Neural cell (in vitro differentiated cells): Measurements from ENCODE around the gene RGS17.

Source experiments
- CTCF ChIP-seq: fragments of 450-650 bp; IDR thresholded peaks from 2 replicates; pipeline ENCODE4 v1.5.1; 2014; ENCODE audit warnings: antibody characterized with exemption, mild to moderate bottlenecking, moderate library complexity; ENCODE audit not compliant: poor library complexity, severe bottlenecking
- EP300 ChIP-seq: fragments of 450-650 bp; conservative IDR thresholded peaks from 2 replicates; pipeline ENCODE4 v1.6.1; 2014; ENCODE audit warnings: antibody characterized with exemption, mild to moderate bottlenecking, moderate library complexity; ENCODE audit not compliant: poor library complexity, severe bottlenecking
- EZH2 ChIP-seq: fragments of 200-600, 300-800 bp; shearing (Covaris generic), sonication (generic); IDR thresholded peaks from 2 replicates; pipeline ENCODE4 v1.6.1; 2014; ENCODE audit warnings: antibody characterized with exemption, low read length, borderline replicate concordance, mild to moderate bottlenecking; ENCODE audit not compliant: insufficient read depth, poor library complexity, severe bottlenecking
- POLR2AphosphoS5 ChIP-seq: IDR thresholded peaks from 2 replicates; pipeline ENCODE4 v1.6.1; 2012
- REST ChIP-seq: IDR thresholded peaks from 2 replicates; pipeline ENCODE4 v1.6.1; 2012; ENCODE audit warnings: borderline replicate concordance
- TAF1 ChIP-seq: IDR thresholded peaks from 2 replicates; pipeline ENCODE4 v1.6.1; 2012; ENCODE audit warnings: low read depth

DNA sequence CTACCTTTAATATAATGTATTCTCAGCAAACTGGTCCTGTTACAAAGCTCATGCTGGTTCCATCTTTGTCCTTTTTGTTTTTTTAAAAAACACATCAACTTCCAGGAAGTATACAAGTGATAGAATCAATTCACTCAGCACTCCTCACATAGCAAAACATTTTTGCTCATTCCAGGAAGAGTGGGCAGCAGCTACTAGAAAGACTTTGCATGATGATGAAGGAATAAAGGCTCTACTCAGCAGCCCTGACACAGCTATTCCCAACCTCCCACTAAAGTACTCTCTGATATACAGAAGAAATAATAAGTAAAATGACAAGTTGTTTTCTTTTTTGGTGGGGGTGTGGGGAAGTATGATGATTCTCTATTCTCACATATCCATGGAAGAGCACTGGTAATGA is 61.2 kb downstream of the RGS17 start:
- TF ChIP-seq CTCF (no peak), REST (no peak), EZH2 (no peak), TAF1 (no peak), EP300 (no peak), POLR2AphosphoS5 (no peak)
